ENCODE measurements around the gene UHRF2. TPM values are rescaled to one million over a fixed set of nuclear protein-coding genes. Genes with fewer than 3 reads are reported as not detected.

The UHRF2 gene
- total and polyA plus RNA-seq, 8 donors, result 12.8 to 30.0 (median 17.5) TPM

GRCh38 chr9:6473151-6473550 is 60.2 kb downstream of the UHRF2 start:
- Histone ChIP-seq H3K27me3 (no peaks in the 10 kb centered on the region), H3K4me1 (peaks cover 0 to under 1% (median 0%) of the 10 kb centered on the region in 3 donors), H3K36me3 (peaks cover 0 to 5% (median 0%) of the 10 kb centered on the region in 3 donors), H3K27ac (no peak overlapping the region), H3K4me3 (no peak overlapping the region), H3K9me3 (no peaks in the 10 kb centered on the region)
- no peak for DNase-seq
- intact Hi-C loops (cut with DNase I), result no loop called here
- no peak for FAIRE-seq
- WGBS, 2 donors, result 97 to 98% methylated on average over 2 of the region's 2 CpGs
- ATAC-seq, result no peak
- no peak for TF ChIP-seq CTCF (IDR thresholded peaks at IDR 0.05)

- Histone ChIP-seq H3K27me3 (no peaks in the 10 kb centered on the region), H3K4me1 (no peaks in the 10 kb centered on the region), H3K27ac (no peak overlapping the region), H3K36me3 (peaks cover 0 to 17% (median 7%) of the 10 kb centered on the region in 3 donors), H3K4me3 (no peak overlapping the region), H3K9me3 (no peaks in the 10 kb centered on the region)
- ATAC-seq (no peak), FAIRE-seq (no peak), DNase-seq (no peak)
- intact Hi-C loops (cut with DNase I), result no loop called here
- 32 to 40% methylated on average over 2 of the region's 2 CpGs for WGBS, 2 donors
- TF ChIP-seq CTCF (IDR thresholded peaks at IDR 0.05), result no peak
These were observed 67.0 kb downstream of the UHRF2 start for GRCh38 chr9:6479959-6480358.

GRCh38 chr9:6484210-6484609 is 71.2 kb downstream of the UHRF2 start:
- no peak overlapping the region for H3K27ac ChIP-seq
- WGBS, 2 donors, result 92 to 100% methylated on average over 2 of the region's 2 CpGs
- ATAC-seq, result no peak
- FAIRE-seq, result no peak
- DNase-seq, result no peak
- TF ChIP-seq CTCF (IDR thresholded peaks at IDR 0.05), result no peak
- H3K9me3 ChIP-seq, result no peaks in the 10 kb centered on the region
- H3K27me3 ChIP-seq, result no peaks in the 10 kb centered on the region
- peaks cover 0 to 18% (median 10%) of the 10 kb centered on the region in 3 donors for H3K36me3 ChIP-seq
- no peaks in the 10 kb centered on the region for H3K4me1 ChIP-seq
- intact Hi-C loops (cut with DNase I), result no loop called here
- no peak overlapping the region for H3K4me3 ChIP-seq

DNA sequence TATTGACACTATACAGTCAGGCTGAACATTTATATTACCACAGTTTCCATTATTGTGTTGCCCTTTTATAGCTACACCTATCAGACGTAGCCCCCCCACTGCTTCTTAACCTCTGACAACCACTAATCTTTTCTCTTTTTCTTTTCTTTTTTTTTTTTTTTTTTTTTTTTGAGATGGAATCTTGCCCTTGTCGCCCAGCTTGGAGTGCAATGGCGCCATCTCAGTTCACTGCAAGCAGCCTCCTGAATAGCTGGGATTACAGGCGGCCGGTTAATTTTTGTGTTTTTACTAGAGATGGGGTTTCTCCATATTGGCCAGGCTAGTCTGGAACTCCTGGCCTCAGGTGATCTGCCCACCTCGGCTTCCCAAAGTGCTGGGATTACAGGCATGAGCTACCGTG is 75.4 kb downstream of the UHRF2 start:
- H3K27me3 ChIP-seq, result no peaks in the 10 kb centered on the region
- ATAC-seq, result no peak
- 97% methylated on average over 7 of the region's 7 CpGs for WGBS, 2 donors
- FAIRE-seq, result no peak
- no peak overlapping the region for H3K4me3 ChIP-seq
- no peaks in the 10 kb centered on the region for H3K9me3 ChIP-seq
- intact Hi-C loops (cut with DNase I), result no loop called here
- peaks cover 0 to 6% (median 4%) of the 10 kb centered on the region in 3 donors for H3K36me3 ChIP-seq
- H3K4me1 ChIP-seq, result no peaks in the 10 kb centered on the region
- no peak overlapping the region for H3K27ac ChIP-seq
- no peak for TF ChIP-seq CTCF (IDR thresholded peaks at IDR 0.05)
- no peak for DNase-seq

DNA sequence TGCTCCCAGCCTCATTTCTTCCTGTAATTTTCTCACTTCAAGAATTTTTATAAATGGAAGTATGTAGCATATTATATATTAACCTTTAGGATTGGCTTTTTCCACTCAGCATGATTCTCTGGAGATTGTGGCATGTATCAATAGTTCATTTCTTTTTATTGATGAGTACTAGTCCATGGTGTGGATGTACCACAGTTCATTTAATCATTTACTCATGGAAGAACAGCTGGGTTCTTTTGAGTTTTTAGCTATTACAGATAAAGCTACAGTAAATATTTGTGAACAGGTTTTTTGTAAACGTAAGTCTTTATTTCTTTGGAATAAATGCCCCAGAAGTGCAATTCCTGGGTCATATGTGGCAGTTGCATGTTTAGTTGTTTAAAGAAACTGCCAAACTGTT is 76.1 kb downstream of the UHRF2 start:
- peaks cover 0 to 6% (median 4%) of the 10 kb centered on the region in 3 donors for H3K36me3 ChIP-seq
- no peaks in the 10 kb centered on the region for H3K9me3 ChIP-seq
- WGBS, 2 donors, result 37 to 49% methylated on average over 1 of the region's 1 CpG
- H3K4me3 ChIP-seq, result no peak overlapping the region
- intact Hi-C loops (cut with DNase I), result no loop called here
- FAIRE-seq, result no peak
- no peak for DNase-seq
- H3K27me3 ChIP-seq, result no peaks in the 10 kb centered on the region
- ATAC-seq, result no peak
- no peak for TF ChIP-seq CTCF (IDR thresholded peaks at IDR 0.05)
- no peaks in the 10 kb centered on the region for H3K4me1 ChIP-seq
- H3K27ac ChIP-seq, result no peak overlapping the region
